Measurements from ENCODE around the gene NTF3. TPM values are rescaled to one million over a fixed set of nuclear protein-coding genes. Genes with fewer than 3 reads are reported as not detected.

The NTF3 gene
- polyA plus RNA-seq, 3 donors, result 0.06 to 1.5 (median 0.40) TPM

DNA sequence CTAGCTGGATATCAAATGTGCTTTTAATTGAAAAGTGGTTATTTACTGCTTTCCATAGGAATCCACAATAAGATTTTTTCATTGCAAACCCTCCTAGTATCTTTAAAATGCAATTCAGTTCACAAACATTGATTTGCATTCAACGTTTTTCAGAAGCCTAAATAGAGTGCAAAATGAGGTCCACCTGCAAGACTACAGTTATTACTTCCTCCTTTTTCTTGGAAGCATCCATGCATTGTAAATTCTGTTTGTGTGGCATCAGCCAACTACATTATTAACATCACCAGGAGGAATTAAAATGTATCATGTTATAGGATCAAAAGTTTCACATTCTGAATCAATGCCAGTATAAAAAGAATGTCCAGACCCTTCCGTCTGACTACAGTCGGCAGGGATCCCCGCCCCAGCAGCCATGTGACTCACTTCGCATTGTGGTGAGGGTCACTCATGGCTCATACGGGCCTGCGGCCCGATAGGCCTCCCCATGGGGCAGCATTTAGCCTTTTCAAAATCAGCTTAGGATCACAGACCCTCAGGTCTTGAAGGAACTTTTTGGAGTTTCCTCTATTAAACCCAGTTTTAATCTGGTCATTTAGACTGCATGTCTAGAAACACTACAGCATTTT is 46.3 kb downstream of the NTF3 start:
- 64 to 74% (median 68%) methylated on average over 8 of the region's 8 CpGs for WGBS, 3 donors
- no peak overlapping the region for H3K27ac ChIP-seq (ENCODE audit: low read depth, low read length)

DNA sequence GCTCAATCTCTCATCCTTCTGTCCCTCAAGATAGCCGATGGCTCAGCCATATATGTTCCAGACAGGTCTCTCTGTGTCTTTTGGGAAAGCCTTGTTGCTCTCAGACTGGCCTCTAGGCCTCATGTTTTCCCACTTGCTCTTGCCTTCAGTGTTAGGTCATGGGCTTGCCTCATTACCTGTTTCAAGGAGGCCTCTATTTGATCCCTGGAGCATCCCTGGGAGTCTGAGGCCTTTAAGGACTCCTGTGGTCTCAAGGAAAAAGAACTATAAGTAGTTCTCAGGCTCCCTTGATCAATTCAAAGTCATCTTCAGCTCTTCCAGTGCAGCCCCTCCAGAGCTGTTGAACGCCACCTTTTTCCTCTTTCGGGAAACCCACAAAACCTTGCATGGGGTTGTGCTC is 47.9 kb downstream of the NTF3 start:
- 65 to 80% (median 76%) methylated on average over 3 of the region's 3 CpGs for WGBS, 3 donors

DNA sequence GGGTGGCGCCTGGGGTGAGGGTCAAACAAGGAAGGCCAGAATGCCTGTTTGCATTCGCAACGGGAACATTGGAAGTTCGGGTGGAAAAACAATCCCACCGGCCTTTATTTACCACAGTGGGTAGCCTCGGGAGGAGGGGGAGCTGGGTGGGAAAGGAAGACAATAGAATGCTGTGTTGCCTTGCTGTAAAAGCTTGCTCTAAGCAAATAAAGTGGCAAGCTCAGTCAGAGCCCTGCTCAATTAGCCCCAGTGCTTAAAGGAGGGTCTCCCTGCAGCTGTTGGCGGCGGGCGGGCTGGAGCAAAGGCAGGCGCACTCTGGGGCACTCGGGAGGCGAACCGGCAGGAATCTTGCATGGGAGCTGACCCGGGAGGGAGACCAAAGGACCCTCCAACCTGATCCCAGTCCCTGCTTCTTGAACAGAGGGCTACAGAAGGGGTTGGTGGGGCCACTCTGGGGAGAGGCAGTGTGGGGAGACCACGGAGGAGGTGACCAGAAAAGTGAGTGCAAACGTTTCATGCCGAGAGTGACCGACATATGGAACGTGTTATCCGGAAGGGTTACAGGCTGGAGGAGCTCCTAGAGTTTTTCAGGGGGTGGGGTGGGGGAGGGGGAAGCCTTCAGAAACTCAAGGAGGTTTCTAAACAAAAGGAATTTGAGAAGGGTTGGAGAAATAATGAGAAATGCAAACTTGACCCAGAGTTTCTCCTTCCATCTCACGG is 48.5 kb downstream of the NTF3 start:
- WGBS, 3 donors, result 25 to 65% (median 62%) methylated on average over 21 of the region's 21 CpGs
- no peak overlapping the region for H3K27ac ChIP-seq (ENCODE audit: low read depth, low read length)

More for the DNA sequence above, 47.9 kb downstream of the NTF3 start:
- H3K27ac ChIP-seq (ENCODE audit: low read depth, low read length), result no peak overlapping the region

DNA sequence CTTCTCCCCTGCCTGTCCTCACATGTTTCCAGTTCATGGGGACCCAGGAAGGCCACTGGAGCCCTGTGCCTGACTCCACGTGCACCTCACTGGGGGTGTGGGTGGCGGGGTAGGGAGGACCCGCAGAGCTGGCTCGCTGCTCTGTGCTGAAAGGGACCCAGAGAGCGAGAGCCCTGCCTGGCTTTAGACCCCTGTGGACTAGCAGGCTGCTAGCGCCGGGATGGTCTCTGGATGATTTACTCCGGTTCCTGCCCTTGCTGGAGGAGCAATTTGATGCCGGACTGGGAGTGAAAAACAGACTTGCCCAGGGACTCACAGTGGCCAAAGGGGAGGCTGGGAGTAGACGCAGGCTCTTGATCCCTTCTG is 49.0 kb downstream of the NTF3 start:
- 5 to 54% (median 53%) methylated on average over 10 of the region's 10 CpGs for WGBS, 3 donors
- no peak overlapping the region for H3K27ac ChIP-seq (ENCODE audit: low read depth, low read length)

DNA sequence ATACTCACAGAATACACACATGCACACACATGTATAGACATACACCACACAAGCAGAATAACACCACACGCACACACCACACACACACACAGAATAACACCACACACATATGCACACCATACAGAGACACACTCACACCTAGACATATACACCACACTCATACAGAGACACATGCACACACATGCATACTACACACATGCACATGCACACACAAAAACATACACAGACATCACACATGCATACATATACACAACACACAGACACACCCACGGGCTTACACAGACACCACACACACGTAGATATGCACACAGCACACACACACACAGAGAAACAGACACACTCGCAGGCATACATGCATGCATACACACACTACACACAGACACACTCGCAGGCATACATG is 49.7 kb downstream of the NTF3 start:
- H3K27ac ChIP-seq (ENCODE audit: low read depth, low read length), result no peak overlapping the region
- 83 to 97% (median 97%) methylated on average over 5 of the region's 5 CpGs for WGBS, 3 donors

DNA sequence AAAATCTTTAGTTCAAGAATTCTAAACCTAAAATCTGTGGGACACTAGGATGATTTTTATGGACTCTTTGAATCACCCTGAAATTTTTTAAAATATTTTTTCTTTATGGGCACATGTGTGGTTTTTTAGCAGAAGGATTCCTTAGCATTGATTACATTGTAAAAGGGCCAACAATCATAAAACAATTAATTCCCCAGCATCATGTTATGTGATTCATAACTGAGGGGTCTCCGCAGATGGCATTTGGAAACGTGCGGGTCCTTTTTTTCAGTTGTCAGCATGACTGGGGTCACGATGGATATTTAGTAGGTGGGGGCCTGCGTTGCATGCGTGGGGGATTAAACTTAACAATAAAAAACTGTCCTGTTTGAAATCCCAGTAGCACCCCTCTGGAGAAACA is 52.5 kb downstream of the NTF3 start:
- 85 to 90% (median 90%) methylated on average over 6 of the region's 6 CpGs for WGBS, 3 donors
- no peak overlapping the region for H3K27ac ChIP-seq (ENCODE audit: low read depth, low read length)

DNA sequence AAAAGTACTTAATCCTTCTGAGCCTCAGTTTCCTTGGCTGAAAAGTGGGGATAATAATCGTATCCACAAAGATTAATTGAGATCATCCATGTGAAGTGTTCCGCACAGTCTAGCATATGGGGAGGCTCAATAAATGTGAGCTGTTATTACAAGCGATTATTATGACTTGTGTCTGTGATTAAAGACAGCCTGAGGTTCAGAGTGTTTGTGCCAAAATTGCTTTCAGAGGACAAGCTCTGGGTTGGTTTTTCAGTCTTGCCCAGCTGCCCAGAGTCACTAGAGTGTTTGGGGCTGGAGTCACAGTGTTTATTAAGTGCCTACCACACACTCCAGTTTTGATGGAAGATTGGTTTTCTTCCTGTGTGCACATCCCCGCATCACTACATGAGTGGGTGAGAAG is 53.5 kb downstream of the NTF3 start:
- 49 to 88% (median 83%) methylated on average over 4 of the region's 4 CpGs for WGBS, 3 donors

DNA sequence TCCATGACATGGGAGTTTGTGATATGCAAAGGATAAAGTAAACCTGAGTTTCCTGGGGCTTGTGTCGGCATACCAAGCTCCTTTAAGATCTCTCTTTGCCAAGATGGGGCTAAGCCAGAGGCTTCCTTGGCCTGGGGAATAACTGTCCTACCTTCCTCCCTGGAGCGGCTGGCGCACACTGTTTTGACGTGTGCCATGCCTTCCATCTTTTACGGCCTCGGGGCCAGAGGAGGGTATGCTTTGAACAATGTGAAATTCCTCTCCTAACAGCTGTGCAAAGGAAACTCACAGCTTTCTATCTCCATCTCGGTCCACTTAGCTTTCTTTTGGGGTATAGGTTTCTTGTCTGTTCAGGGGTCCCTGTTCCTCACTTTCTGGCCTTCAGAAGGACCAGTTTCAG is 55.2 kb downstream of the NTF3 start:
- 69 to 91% (median 89%) methylated on average over 7 of the region's 7 CpGs for WGBS, 3 donors
- H3K27ac ChIP-seq (ENCODE audit: low read depth, low read length), result no peak overlapping the region

More for the DNA sequence above, 53.5 kb downstream of the NTF3 start:
- H3K27ac ChIP-seq (ENCODE audit: low read depth, low read length), result no peak overlapping the region

DNA sequence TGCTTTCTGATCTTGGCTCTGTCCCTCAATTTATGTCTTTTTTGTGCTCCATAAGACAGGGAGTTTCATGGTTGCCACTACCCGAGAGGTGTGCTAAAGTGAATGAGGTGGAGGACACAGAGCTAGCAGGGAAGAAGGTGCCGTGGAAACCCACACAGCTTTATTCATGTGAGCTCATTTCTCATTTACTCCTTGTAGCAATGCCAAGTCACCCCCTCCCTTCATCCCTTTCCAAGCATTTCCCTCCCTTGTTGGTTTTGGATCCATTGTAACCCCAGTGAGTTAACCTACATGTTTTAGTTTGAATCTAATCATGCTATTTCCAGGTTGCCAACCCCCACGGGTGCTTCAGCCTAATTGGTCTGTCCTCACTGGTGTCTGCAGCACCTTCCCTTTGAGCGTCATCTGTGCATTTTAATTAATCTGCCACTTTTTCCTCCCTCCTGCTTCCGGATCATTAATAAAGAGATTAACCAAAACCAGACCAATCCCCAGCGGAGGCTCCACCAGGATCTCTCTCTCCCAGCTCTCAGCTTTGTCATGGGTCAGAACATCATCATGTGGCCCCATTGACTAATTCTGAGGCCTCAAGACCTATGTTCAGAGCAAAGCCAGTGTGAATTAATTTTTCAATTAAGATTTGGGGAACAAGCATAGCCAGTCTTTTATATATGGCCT is 56.2 kb downstream of the NTF3 start:
- no peak overlapping the region for H3K27ac ChIP-seq (ENCODE audit: low read depth, low read length)
- WGBS, 3 donors, result 79 to 89% (median 87%) methylated on average over 6 of the region's 6 CpGs

DNA sequence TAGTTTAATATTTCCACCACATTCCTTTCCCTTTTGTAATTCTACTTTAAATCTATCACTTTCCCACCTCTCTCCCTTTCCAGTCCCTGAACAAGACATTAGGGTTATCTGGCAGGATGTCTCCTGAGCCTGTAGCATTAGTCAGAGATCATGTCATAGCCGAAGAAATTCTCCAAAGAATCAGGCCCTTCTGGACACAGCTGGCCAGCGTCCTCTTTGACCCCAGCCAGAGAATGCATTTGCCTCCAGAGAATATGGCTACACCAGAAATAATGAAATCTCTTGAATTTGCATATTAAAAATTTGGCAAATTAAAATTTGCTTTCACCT is 56.7 kb downstream of the NTF3 start:
- 67 to 78% (median 74%) methylated on average over 2 of the region's 2 CpGs for WGBS, 3 donors
- H3K27ac ChIP-seq (ENCODE audit: low read depth, low read length), result no peak overlapping the region

DNA sequence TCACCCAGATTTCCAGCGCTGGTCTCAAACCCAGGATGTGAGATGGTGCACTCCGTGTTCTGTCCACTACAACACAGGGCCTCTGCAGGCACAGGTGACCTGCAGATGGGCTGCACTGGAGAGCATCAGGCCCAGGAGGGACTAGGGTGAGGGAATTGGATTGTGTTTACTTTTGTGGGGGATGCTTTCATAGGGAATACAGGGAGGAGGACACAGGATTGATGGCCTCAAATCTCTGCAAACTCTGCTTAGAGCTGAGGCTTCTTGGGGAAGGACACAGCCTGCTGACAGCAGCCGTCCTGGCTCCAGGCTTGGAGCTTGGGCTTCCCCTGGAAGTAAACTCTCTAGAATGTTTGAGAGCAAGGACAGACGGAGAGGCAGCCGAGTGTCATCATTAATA is 57.1 kb downstream of the NTF3 start:
- WGBS, 3 donors, result 59 to 75% (median 74%) methylated on average over 5 of the region's 5 CpGs
- no peak overlapping the region for H3K27ac ChIP-seq (ENCODE audit: low read depth, low read length)

DNA sequence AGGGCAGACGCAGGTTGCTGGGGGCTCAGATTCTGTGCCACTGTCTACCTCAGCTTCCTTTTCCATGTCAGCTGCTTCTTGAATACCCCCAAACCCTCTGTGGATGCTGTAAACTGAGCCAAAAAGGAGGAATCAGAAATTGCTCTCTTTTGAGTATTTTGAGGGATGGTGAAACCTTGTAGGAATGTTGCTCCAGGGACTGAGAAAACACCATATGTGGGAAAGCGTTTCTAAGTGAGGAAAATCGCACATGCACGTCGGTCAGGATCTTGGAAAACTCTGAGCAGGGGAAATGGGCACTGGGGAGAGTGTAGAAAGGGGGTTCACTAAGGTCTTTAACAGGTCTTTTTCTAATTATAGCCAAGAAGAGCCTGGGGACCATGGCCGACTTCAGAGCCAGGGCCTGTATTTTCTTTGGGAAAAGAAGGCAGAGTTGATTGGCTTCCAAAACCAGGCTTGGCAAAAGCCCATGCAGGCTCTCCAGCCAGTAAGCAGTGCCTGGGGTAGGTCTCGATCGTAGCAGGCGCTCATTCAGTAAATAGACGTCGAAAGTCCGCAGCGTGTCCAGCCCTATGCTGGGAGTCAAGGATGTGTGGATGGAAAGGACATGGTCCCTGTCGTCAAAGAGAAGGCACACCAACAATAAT is 58.0 kb downstream of the NTF3 start:
- H3K27ac ChIP-seq (ENCODE audit: low read depth, low read length), result no peak overlapping the region
- WGBS, 3 donors, result 67 to 86% (median 75%) methylated on average over 14 of the region's 14 CpGs

DNA sequence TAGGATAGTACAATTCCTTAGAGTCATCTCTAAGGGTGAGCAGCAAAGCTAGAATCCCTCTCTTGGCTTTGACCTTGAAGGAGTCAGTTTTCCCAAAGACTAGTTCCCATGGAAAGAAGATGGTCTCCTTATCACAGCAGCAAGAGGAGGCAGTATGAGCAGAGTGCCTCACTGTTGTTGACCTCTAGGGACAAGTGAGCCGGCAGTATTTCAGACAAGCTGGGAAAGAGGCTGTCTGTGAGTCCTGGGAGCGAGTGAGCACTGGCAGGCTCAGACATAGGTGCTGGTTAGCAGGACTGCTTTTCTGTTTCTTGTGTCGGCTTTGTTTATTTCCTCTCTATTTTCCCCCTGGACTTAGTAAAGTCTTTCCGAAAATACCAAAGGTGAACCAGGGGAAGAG is 60.7 kb downstream of the NTF3 start:
- 54 to 62% (median 59%) methylated on average over 4 of the region's 4 CpGs for WGBS, 3 donors
- H3K27ac ChIP-seq (ENCODE audit: low read depth, low read length), result no peak overlapping the region

DNA sequence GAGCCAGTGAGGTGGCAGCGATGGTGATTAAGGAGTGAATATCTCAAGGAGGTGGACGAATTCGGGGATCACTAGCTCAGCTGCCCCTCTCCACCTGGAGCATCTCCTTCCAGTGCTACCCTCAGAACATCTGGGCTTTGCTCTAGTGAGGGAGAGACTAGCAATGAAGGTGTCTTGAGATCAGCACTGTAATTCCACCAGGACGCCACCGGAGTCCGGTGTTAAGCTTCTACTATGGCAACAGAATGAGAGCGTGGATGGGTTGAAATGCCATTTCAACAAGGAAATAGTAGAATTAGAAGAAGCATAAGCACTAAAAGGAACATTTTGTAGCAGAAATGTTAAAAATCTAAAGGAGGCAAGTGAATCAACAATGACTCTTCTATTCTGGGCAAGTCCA is 61.1 kb downstream of the NTF3 start:
- H3K27ac ChIP-seq (ENCODE audit: low read depth, low read length), result no peak overlapping the region
- 78 to 86% (median 86%) methylated on average over 7 of the region's 7 CpGs for WGBS, 3 donors

DNA sequence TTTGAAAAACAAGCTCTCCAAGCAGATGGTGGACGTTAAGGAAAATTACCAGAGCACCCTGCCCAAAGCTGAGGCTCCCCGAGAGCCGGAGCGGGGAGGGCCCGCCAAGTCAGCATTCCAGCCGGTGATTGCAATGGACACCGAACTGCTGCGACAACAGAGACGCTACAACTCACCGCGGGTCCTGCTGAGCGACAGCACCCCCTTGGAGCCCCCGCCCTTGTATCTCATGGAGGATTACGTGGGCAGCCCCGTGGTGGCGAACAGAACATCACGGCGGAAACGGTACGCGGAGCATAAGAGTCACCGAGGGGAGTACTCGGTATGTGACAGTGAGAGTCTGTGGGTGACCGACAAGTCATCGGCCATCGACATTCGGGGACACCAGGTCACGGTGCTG is 62.4 kb downstream of the NTF3 start:
- WGBS, 3 donors, result 88 to 93% (median 92%) methylated on average over 28 of the region's 28 CpGs
- no peak overlapping the region for H3K27ac ChIP-seq (ENCODE audit: low read depth, low read length)

DNA sequence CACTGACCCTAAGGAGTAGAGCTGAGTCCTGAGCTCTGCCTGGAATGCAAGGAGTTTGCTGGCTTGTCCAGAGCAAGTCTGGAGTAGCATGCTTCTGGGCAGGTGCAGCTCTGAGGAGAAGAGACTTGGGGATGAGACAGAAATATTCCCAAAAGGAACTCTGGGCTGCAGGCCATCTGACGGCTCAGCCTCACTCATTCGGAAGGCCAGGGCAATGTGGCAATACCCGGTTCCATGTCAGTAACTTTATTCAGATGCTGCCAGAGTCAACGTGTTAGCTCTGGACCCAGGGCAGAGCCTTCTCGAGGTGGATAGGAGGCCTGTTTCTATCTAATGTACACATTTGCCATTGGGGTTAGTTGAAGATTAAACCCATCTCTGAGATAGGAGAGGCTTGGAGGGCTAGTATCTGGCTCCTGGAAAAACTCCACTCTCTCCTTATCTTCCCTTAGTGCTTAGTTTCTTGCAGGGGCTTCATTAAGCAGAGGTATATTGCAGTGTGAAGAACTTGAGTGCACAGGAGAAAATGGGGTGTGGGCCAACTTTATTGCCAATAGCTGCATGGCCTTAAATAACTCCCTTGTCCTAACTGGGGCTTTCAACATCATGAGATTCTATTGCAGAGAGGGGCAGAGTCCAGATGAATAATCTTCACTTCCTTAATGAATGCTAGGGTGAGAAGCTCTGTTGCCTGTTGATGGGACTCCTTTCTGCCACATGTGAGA is 65.6 kb downstream of the NTF3 start:
- no peak overlapping the region for H3K27ac ChIP-seq (ENCODE audit: low read depth, low read length)
- WGBS, 3 donors, result 38 to 78% (median 67%) methylated on average over 5 of the region's 5 CpGs

DNA sequence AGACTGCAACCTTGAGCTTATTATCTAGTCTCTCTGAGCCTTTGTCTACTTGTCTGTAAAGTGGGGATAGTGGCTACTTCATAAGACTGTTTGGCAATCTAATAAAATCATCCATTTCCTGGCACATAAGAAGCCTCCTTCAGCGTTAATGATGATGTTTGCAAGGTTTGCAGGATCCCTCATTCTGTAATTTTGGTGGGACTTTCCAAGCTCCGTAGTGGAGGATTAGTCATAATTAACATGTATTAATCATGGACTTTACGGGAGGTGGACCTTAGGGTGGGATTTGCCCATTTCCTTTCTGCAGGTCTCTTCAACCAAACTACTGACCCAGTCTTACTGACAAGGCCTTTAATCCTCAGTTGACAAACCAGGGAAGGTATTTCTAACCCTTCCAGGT is 66.2 kb downstream of the NTF3 start:
- 69 to 85% (median 75%) methylated on average over 3 of the region's 3 CpGs for WGBS, 3 donors
- no peak overlapping the region for H3K27ac ChIP-seq (ENCODE audit: low read depth, low read length)

DNA sequence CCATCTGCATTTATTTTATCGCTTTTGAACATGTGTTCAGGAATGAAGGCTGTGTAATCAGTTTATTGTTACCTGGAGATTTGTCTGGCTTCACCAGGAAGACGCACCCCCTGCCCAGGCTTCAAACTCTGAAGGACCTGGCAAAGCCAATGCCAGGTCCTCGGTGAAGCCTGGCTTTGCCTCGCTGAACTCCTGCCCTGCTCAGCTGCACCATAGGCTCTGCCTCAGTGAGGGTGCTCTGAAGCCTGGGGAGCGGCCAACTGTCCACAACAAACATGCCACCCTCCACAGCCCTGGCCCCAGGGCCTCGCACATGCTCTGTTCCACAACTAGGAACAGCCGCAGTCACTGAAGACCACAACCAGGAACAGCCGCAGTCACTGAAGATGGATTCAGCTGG is 66.9 kb downstream of the NTF3 start:
- no peak overlapping the region for H3K27ac ChIP-seq (ENCODE audit: low read depth, low read length)
- 88 to 95% (median 94%) methylated on average over 8 of the region's 8 CpGs for WGBS, 3 donors

Data from adipose tissue (tissue), 3 donors.